Anterior cingulate cortex (tissue), 58 donors: ENCODE data around the gene SRR.

ENCODE experiments used
- DNase-seq, 58 donors: peaks; one replicate each; lab custom pipeline; 2025; lab: John Stamatoyannopoulos, UW

Gene SRR

DNA sequence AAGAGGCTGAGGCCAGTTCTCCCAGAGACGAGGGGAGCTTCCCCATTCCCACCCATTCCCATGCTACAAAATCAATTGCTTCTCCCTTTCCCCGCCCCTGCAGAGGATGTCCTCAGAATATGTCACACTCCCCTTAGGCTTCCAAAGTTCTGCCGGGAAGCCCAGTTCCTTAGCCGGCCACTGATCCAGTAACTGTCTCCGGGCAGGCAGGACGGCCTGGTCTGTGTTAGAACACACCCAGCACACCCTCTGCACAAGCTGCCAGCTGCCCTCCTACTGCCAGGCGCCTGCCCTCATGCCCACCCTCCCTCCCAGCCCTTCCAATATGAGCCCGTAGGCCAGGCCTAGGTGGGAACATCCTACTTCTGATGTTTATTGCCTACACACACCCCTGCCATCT lies 64.6 kb downstream of the SRR start:
- DNase-seq: no peak

DNA sequence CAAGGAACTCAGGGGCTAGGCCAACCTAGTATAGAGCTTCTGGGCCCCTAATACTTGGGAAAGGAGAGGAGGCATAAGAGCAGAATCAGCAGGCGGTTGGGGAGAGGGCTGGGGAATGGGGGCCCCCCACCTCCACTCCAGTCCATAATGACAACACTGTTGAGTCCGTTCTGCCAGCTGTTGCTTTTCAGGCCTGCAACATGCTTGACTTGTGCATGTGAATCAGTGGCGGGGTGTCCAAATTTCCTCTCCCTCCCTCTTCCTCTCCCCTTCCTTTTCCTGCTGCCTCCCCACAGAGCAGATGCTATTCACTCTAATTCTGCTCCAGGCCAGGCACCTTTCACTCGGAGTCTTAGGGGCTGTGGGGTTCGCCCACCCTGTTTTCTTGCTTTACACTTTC lies 65.3 kb downstream of the SRR start:
- DNase-seq: no peak

DNA sequence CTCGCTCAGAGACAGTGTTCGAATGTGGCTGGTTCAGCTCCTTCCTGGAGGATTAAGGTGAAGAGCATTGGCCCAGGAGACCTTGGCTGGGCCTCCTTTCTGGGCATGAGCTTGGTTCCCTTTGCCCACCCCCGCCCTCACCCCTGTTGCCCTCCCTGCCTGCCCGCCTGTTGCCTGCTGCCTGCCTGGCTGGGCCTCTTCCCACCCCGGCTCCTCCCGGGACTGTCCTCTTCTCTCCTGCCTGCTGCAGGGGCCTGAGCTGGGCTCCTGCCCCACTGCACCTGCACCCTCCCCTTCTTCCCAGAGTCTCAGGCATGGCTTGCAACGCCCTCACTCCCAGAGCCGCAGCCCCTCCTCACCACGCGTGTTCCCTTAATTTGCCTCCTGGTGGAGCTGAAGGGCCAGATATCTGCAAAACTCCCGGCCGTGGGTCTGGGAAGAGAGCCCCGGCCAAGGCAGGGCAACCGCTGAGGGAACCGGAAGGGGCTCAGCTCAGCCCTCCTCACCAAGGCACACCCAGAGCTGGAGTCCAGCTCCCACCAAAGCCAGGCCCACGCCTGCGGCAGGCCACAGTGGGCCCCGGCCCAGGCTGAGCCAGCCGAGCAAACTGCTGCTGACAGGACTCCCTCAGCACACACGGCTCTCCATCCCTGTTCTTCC lies 65.9 kb downstream of the SRR start:
- no peak for DNase-seq

DNA sequence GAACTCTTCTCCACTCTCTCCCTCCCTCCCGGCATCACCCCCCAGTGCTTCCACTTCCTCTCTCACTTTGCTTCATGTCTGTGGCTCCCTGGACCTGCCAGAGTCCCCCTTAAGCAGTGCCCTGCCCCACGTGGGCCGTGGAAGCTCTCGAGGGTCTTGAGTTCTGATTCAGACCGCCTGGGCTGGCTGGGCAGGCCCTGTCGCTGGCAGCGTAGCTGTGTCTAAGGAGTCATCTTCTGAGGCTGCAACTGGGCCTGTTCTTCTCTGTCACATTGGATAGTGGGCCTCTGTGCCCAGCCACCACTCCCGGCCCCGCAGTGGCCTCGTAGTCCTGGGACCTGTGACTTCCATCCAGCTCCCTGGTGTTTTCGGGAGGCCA lies 66.5 kb downstream of the SRR start:
- DNase-seq: no peak

DNA sequence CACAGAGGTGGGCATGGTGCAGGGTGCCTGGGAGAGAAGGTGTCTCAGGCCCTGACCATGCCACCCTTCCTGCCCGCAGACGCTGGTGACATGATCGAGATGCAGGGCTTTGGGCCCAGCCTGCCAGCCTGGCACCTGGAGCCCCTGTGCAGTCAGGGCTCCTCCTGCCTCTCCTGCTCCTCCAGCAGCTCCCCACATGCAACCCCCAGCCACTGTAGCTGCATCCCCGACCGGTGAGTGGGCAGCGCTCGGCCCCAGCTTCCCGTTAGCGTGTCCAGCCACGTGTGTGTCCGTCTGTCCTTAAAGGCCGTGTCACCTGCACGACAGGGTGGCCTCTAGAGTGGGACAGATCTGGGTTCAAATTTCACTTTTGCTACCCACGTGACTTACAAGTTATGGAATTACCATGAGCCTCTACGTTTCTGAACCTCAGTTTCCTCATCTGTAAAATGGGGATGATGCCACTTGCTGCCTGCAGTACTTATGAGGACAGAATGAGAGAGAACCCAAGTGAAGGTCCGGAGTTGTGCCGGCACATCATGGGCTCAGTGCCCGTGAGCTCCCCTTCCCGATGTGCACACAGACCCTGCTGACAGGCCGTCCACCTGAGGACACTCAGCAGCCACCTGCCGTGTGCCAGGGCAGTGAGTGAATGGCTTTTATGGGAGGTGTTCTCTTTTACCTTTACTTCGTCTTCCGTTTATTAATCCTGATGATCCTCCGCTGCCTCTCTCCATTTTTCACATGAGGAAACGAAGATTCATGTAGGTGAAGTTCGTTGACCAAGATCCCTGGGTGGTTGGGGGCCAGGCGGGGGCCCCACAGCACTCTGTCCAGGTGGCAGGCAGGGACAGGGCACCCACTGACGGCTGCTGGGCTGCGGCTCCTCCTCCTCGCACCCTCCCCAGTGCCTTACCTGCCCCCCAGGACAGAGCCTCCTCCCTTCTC lies 67.7 kb downstream of the SRR start:
- no peak for DNase-seq

DNA sequence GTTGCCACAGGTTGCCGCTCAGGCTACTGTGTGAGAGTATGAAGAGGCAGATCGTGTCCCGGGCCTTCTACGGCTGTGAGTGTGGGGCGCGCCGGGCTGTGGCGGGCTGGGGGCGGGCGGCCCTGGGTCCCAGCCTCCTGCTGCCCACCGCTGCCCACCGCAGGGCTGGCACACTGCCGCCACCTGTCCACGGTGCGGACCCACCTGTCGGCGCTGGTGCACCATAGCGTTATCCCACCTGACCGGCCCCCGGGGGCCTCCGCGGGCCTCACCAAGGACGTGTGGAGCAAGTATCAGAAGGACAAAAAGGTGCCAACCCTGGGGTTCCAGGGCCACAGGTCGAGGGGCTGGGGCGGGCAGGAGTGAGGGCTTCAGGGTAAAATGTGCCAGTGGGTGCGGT lies 68.4 kb downstream of the SRR start:
- no peak for DNase-seq

DNA sequence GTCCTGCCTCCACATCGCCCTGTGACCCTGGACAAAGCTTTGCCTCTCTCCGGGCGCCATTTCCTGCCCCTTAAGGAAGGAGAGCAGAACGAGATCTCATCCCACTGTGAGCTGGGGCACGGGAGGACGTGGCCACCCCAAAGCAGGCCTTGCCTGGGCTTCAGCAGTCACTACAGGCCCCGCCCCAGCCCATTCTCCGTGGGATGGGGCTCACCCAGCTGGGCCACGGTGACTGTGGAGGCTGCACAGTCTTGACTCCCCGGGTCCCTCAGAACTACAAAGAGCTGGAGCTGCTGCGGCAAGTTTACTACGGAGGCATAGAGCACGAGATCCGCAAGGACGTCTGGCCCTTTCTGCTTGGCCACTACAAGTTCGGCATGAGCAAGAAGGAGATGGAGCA lies 68.9 kb downstream of the SRR start:
- no peak for DNase-seq

GRCh38 chr17:2373179-2373578 lies 69.4 kb downstream of the SRR start:
- DNase-seq: no peak
